Forelimb muscle (tissue), 1 donor: Measurements from ENCODE around the gene HUS1B. TPM values are rescaled to one million over a fixed set of nuclear protein-coding genes. Genes with fewer than 3 reads are reported as not detected.
"Not testable (repeated sequence)": the region's sequence is repeated elsewhere in the genome, so short reads cannot be mapped to it uniquely, and the experiment has no call there.

Experiments
- DNase-seq: peaks from one replicate; pipeline ENCODE4 v3.0.0-alpha.2; 2013; ENCODE audit warnings: low read depth
- polyA plus RNA-seq: library from polyadenylated mRNA; unstranded; fragments of 120-200 nt; gene quantifications from one replicate; pipeline ENCODE4 v1.2.1, GENCODE V29; 2013; ENCODE audit not compliant: insufficient read length

Gene HUS1B
- polyA plus RNA-seq = 0.14 TPM

DNA sequence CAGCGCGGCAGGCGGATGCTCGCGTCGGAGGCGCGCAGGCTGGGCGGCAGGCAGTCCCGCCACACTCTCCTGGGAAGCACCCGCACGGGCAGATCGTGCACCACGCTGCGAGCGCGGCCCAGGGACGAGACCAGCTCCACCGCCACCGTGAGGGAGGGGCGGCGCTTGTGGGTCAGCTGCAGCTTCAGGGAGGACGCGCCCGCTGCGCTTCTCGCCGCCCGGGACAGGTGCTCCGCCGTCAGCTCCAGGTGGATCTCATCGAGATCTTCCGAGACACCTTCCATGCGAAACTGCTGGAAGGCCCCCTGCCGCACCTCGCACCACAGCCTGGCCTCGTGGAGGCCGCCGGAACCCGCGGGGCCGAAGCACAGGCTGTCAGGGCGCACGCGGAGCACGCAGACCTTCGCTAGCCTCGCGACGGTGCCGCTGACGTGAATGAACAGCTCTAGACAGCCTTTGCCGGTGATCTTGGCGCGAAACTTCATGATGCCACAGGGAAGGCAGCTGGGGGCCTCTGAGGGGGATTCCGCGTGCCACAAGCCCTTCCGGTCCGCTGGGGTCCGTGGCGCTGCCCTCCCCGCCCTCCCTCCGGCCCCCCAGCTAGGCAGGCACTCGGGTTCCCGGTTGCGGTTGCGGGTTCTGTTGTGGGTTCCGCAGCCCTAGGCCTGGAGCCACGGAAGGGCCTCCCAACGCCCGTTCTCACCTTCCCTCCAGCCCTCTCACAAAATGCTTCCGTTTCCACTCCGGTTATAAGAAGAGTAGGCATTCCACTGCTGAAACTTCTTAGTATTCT is at the start of gene HUS1B:
Gene HUS1B, minus strand, starts transcription at position 641 of the 793 bp plus-strand sequence. Its CDS starts 156 bp downstream, at position 485.
- DNase-seq = no peak

DNA sequence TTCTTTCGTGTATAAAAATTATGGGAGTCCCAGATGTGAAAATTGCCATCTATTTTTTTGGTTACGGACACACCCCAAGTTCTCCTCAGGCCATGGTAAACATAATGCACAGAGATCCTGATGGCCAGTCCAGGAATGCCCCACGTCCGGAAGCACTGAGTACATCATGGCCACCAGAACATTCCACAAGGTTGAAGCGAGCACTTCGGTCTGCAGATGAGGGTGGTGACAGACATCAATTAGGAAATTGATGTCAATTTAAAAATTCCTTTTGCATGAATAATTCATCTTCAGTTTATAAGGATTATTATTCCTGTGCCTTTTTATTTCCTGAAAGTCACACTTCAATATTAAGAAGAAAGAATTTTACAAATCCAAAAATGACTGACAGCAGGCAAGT is 49.2 kb upstream of the HUS1B start:
- DNase-seq = no peak

DNA sequence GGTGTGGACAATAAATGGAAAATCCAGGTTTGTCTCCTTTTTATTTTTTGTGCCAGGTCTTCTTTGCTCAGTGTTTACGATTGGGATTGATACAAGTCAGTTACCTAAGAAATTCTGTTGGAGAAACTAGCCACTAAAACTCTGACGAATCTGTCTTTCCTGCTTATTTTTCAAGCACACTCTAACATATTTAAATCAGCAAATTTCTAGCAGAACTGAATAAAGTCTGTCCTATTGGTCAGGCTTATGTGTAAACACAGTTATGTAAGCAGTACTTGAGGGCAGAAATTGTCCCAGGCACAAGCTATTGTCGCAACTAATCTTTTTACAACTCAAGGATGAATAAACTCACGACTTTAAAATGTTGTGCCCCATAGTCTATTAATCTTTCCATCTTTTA is 48.1 kb upstream of the HUS1B start:
- DNase-seq = no peak

DNA sequence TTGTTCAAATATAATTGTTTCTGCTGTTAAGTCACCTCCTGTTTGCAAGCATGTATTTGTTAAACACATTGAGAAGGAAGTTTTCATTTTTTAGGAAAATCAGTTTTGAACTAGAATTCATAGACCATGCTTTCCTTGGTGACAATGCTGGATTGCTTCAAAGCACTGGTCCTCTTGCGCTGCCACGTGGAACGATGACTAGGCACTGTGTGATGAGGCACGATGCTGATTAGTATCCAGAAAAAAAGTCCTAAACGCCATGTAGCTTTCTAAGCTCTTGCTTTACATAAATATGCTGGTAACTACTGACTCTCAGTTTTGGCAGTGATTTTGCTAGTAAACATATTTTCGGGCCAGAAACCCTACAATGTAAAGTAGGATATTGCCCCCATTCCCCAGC is 47.1 kb upstream of the HUS1B start:
- no peak for DNase-seq

DNA sequence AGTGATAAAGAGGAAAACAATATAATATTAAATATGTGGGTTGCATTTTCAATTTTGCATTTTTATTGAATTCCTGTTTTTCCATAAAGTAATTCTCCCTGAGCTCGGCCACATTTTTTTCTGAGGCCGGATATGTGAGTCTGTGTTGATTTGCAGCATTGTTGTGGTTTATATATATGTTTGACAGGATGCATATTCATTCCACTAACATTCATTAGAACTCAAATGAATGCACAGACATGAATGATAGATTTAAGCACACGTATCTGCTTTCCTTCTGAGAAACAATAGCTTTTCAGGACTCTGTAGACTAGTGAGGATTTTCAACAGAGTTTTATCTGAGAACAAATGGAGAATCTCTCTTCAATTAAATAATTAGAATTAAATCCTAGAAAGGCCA is 46.7 kb upstream of the HUS1B start:
- no peak for DNase-seq

DNA sequence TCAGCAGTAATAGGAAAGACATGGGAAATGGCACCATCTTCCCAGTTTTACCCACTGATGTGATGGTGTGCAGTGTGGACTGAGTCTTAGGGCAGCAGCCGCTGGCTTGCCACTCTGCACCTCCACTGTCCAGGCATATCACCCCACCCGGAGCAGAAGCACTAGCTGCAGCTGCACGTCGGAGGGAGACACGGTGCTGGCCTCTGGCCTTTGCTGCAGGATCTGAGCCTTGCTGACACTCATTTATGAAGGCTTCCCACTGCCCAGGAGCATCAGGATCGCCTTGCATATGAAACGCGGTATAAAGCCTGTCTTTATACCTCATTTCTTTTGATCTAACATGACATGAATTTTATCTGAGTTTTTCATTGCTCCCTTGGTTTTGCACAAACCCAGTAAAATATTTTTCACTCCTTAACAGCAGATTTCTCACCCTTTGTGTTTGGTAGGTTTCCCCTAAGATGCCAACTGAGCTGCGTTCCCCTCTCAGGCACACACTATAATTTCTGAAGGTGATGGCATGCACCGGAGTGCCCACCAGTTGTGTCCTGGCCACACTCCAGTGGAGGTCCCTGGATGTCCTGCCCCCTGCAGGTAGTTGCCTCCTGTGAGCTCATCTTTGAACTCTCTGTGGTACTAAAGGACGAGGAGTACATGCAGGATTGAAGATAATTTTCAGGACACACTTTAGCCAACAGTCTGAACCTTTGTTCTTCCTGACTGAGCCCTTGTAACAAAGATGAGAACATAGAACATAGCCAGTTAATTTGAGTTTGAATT is 45.0 kb upstream of the HUS1B start:
- no peak for DNase-seq

DNA sequence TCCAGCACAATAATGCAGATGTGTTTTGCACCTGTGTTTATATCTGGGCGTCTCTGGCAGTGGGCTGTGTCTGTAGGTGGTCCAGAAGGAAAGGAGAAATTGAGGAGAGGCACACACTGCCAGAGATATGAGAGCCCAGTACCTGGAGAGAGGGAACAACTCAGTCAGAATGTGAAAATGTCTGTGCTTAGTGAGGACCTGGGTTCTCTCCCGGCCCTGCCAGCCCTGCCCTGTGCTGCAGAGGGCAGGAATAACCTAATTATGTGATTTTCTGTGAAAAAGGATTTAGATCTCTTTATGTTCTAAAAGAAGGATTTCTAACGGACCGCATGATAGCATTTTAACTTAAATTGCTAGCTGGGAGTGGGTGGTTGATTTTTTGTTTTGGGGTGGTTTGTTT is 44.3 kb upstream of the HUS1B start:
- no peak for DNase-seq

DNA sequence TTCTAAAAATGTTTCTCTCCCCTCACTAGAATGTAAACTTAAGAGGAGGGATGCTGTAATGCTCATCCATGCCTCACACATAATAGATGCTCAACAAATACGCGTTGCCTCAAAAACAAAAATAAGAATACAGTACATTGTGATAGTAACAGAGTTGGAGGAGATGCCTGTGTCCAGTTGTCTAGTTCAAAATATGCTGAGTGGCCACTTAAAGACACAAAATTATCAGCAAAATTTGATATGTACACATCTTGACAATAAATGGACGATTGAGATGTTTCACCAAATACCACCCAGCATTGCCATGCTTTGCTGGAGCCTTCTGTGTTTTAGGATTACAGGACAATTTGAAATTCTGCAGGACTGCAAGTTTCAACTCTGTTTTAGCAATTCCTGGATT is 43.6 kb upstream of the HUS1B start:
- no peak for DNase-seq

DNA sequence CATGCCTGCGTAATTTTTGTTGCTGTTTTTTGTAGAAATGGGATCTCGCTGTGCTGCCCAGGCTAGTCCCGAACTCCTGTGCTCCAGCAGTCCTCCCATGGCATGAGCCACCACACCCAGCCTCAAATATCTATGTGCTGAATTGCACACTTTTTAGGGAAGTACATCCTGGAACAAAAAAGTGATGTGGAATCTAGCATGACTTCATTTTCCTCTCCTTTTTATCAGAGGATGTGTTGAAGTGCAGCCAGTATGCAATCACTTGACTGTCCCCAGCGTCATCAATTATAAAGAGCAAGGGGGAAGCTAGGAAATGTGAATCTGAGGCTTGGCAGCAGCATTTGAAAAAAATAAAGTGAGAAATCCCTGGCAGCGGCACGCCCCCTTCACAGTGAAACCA is 42.4 kb upstream of the HUS1B start:
- DNase-seq = no peak

DNA sequence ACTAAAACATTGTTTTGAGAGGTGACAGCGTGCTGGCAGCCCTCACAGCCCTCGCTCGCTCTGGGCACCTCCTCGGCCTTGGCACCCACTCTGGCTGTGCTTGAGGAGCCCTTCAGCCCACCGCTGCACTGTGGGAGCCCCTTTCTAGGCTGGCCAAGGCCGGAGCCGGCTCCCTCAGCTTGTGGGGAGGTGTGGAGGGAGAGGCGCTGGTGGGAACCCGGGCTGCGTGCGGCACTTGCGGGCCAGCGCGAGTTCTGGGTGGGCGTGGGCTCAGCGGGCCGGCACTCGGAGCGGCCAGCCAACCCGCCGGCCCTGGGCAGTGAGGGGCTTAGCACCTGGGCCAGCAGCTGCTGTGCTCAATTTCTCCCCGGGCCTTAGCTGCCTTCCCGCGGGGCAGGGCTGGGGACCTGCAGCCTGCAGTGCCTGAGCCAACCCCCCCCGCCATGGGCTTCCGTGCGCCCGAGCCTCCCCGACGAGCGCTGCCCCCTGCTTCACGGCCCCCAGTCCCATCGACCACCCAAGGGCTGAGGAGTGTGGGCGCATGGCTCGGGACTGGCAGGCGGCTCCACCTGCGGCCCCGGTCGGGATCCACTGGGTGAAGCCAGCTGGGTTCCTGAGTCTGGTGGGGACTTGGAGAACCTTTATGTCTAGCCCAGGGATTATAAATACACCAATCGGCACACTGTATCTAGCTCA is 37.7 kb upstream of the HUS1B start:
- not testable (repeated sequence) for DNase-seq

DNA sequence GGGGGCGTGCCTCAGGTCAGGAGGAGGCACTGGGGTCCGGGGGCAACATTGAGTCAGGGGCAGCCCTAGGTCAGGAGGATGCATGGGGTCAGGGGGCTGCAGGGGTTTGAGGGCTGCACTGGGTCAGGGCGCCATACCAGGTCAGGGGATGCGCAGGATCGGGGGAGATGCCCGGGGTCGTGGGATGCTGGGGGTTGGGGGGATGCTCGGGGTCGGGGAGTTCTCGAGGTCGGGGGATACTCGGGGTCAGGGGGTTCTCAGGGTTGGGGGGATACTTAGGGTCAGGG is 36.8 kb upstream of the HUS1B start:
- DNase-seq = no peak

DNA sequence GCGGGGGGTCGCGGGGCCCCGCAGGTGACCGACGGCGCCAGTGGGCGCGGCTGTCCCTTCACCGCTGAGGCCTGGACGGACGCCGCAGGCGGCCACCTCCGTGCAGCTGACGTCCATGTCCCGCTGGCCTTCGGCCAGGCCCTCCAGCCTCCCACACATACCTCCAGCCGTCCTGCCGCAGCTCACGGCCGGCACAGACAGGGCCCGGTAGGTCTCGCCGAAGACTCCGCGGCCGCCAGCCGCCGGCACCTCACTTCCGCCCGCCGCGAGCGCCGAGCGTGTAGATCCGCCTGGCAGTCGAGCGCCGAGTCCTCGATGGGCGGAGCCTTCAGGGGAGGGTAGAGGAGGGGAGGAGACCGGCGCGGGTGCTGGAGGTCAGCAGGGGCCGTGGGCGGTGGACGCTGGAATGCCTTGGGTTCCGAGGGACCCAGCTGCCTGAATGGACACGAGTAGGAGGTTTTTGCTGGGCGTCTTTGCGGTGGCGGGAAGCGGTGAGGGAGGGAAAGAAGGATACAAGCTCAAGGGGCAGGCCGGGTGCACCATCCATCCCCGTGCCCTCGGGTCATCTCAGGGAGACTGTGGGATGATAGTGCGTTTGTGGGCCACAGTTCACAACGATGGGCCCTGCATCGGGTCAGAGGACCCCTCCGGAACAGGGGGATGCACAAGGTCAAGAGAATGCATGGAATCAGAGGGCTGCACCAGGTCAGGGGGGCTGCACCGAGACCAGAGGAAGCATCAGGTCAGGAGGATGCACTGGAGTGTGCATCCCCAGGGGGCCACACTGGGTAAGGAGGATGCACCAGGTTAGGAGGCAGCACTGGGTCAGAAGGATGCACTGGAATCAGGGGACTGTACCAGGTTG is 36.2 kb upstream of the HUS1B start, which contains the start of gene EXOC2:
Gene EXOC2, minus strand, starts transcription at position 282 of the 865 bp plus-strand sequence. CDS start 55,321 bp downstream, outside the sequence.
- peak; percentile 41 for DNase-seq

DNA sequence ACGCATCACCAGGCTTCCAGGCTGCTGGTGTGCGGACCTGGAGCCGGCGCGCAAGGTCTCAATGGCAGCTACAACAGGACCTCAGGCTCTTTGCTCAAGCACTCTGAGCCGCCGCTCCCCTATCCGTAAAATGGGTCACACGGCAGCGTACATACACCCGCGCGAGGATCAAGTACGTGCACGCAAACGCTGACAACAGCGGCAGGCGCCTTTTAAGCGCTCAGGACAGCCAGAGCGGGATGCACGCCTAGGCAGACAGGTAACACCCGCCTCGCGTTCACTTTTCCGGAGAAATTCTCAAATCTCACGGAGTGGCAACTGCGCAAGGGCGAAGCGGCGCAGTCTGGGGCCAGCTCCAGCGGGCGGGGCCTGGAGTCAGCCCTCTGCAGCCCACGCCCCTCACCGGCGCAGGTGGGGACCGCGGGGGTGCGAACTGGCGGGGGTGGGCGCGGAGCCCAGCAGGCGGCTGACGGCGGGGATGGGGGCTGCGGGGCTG is 35.5 kb upstream of the HUS1B start:
- no peak for DNase-seq

DNA sequence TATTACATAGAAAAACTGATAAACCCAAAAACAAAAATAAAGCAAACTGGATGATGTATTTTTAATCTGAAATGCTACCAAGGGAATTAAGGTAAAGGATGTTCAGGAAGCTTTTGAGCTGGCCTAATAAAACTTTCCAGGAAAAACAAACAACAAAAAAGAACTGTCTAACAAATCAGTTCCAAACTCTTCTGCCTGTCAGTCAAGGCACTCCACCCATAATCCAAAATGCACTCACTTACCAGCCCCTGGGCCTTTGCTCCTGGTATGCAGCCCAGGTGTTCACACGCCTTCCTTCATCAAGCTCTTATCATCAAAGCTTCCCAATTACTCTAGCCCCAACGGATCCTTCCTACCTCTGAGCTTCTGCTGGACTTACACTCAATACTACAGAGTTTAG is 32.3 kb upstream of the HUS1B start:
- no peak for DNase-seq

DNA sequence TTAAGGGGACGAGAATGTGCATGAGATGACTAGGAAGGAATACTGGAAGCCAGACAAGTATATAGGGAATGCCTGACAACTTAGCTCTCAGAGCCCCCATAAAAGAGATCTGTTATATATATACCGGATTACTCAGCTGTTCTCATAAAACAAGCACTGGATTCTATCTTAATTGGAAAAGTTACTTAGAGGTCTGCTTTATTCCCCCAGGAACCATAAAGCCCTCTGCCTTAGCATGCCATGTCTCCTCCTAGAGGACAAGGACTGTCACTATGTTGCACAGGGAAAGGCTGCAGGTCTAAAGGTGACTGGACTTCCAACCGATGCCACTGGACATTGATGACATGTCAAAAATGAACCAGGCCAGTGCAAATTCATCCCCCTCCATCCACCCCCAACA is 29.6 kb upstream of the HUS1B start:
- DNase-seq = no peak

DNA sequence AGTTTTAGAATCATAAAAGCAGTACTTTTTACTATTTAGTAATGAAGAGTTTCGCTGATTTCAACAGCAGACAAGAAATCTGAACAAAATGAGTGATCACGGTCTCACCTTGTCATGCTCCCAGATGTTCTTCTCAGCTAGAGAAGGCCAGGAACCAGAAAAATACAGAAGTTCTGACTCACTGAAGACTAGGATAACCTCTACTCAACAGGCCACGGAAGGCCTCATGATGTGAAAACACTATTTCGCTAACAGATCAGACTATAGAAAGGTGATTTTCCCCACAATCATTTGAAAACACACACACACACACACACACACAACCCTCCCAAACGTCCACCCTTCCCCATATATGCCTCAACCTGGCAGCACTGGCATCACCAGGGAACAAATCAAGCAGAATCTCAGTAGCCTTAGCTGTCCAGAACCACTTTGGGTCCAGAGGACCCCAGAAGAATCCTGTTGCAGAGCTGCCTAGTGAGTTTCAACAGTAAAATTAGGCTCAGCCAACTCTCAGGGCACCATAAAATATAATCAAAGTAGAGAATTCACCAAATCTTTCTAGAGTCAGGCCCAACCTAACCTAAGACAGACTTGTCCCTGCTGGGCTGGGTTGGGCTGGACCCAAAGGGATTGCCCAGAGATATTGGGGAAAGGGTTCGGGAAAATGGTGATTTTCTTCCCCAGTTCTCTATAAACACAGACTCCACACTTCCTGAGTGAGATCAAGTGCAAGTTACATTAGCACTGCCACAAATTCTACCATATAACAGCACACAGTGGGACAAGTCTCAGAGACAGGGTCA is 28.1 kb upstream of the HUS1B start:
- DNase-seq = no peak

DNA sequence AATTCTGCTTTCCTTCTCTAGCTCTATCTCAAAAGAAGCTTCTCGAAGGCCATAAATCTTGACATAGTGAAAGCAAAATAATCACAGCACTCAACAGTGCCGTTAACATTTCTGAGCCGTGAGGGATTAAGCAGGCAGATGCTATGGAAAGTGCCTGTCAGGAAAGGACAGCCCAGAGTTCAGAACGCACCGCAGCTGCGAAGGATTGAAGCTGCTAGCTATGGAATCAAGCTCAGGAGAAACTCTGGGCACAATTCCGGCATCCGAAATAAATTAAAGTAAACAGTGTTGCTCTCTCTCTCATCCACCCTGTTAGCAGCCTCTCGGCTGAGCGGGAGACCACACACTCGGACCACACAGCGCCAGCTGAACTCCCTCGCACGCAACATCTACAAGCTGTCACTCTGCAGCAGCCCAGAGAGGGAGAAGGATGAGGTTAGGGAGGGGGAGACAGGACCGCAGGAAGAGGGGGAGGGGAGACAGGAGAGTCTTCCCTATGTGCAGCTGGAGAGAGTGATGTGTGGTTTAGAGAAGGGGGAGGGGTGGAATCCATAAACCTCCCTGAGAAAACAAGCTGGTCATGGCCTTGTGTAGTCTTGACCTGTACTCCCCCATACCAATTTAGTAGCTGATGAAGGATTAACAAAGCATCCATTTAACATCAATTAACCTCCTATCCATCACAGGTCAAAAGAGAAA is 27.0 kb upstream of the HUS1B start:
- peak; percentile 62 for DNase-seq

DNA sequence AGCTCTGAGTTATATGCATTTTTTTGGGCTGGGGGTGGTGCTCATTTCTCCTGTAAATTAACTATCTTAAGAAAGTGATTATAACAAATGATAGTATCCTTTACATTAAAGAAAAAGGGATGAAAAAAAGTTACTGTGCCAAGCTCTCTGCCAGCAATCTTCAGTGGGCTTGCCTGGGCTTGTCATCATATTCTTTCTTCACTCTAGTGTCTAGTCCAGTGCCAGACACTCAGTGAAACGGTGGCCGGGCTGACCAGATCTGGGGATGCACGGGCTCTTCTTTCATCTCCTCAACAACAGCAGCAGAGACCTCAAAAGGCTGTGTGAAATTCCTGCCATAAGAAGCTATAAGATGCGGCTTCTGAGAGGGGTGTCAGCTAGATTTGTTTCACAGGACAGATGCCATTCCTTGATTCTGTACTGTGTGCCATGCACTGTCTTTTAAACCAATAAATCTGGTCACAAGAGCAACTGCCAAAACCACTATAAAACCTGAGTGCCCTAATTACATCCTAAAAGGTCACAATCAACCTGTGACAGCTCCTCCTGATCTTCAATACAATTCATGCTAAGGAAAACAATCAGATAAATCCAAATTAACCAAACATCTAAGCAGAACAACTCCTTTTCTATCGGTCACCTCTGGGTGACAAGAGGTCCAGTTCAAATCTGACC is 23.9 kb upstream of the HUS1B start:
- DNase-seq = no peak

DNA sequence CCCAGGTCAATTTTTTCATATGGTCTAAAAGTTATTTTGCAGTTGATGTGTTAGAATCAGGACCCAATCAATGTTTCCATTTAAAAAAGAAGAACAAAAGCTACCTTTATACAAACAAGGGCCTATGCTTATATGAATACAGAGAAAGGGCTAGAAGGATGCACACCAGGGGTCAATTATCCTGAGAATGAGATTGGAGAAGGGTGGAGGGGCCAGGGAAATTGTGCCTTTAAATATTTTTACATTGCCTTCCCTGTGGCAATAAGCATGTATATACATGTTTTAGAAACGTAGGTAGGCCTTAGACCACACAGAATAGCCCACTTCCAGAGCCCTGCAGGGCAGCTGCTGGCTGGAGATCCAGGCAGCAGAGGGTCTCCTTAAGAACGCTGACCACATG is 23.4 kb upstream of the HUS1B start:
- DNase-seq = no peak
